Skeletal muscle tissue (tissue), 4 donors: ENCODE results near the gene SDHB. TPM values are rescaled to one million over a fixed set of nuclear protein-coding genes. Genes with fewer than 3 reads are reported as not detected.
A peak's percentile ranks its signal among the peaks of the same experiment; 100 is the strongest.

Experiments used
- H3K27ac ChIP-seq: one replicate; pipeline ENCODE4 v1.7.0; 2013; ENCODE audit warnings: mild to moderate bottlenecking, low read depth, low read length, inconsistent platforms
- H3K27me3 ChIP-seq, 3 donors: one replicate each; pipeline ENCODE4 v1.7.0; 2013; ENCODE audit warnings: low read length in 3 of 3; ENCODE audit not compliant: control insufficient read depth in 3 of 3, insufficient read depth in 3 of 3
- H3K36me3 ChIP-seq, 3 donors: one replicate each; pipeline ENCODE4 v1.7.0; 2013; ENCODE audit warnings: low read length in 3 of 3; ENCODE audit not compliant: control insufficient read depth in 3 of 3, insufficient read depth in 3 of 3
- H3K4me1 ChIP-seq, 3 donors: one replicate each; pipeline ENCODE4 v1.7.0; 2013; ENCODE audit warnings: low read length in 3 of 3, mild to moderate bottlenecking in 3 of 3; ENCODE audit not compliant: control insufficient read depth in 3 of 3, insufficient read depth in 3 of 3
- H3K4me3 ChIP-seq, 3 donors: one replicate each; pipeline ENCODE4 v1.7.0; 2013; ENCODE audit warnings: low read length in 3 of 3
- H3K9ac ChIP-seq, 3 donors: one replicate each; pipeline ENCODE4 v1.7.0; 2013; ENCODE audit warnings: low read length in 3 of 3, mild to moderate bottlenecking in 3 of 3, moderate library complexity in 2 of 3, low read depth in 1 of 3
- H3K9me3 ChIP-seq, 3 donors: one replicate each; pipeline ENCODE4 v1.7.0; 2013; ENCODE audit warnings: low read length in 3 of 3; ENCODE audit not compliant: control insufficient read depth in 3 of 3
- total RNA-seq: library from RNA; depleted of rRNA; stranded (reverse); fragments of >200 nt; gene quantifications from one replicate; pipeline ENCODE4 v1.2.3, GENCODE V29; 2014
- donor health status: Osteomylitis.

SDHB gene
- total RNA-seq, 1 donor from 2014 or later, result 163 TPM

DNA sequence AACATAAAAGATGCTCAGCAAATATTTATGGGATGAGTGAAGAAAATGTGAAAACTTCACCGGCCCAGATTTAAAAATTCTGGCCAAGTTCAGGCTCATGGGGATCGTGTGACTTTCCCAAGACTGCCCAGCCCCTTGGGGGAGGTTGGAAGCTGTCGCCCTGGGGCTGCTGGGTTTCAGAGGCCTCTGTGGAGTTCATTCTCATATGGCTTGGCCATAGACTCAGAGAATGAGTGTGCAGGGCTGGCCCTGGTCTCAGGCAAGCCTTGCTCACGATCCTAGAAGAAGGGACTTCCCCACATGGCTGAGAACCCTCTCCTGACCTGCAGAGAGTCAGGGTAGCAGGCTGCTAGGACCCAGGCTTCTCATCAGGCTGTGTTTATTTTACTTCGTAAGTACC, 40.8 kb upstream of the SDHB start:
- Histone ChIP-seq H3K9me3 (no peaks in the 10 kb centered on the region), H3K4me1 (peaks cover 81 to 82% (median 82%) of the 10 kb centered on the region in 3 donors), H3K36me3 (peaks cover 39 to 73% (median 64%) of the 10 kb centered on the region in 3 donors), H3K27ac (peak overlapping the region; percentile 64), H3K9ac (peak overlapping the region in 2 of 3 donors; percentile 8 to 25), H3K4me3 (no peak overlapping the region), H3K27me3 (peaks cover 0 to 3% (median 0%) of the 10 kb centered on the region in 3 donors)

DNA sequence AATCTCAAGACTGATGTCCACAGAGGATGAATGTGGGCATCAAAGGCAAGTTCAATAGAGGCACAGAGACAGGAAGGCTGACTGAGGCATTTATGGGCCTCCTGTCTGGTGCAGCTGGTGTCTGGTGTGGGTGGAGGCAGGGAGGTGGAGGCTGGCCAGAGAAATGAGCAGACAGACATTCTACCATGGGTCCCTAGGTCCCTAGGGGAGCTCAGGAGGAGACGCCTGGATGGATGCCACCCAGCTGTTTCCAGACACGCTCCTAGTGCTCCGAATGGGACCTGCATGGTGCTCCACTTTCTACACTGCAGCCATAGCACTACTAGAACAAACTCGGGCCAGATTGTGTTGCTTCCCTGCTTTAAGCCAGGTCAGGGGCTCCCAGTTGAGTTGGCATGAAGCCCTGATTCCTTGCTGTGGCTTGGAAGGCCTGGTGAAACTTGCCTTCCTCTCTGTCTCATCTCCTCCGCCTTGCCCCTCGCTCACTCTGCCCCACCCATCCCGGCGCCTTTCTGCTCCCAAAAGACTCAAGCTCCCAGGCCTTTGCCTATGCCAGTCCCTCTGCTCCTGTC, 40.1 kb upstream of the SDHB start:
- Histone ChIP-seq H3K4me1 (peaks cover 74% of the 10 kb centered on the region in 3 donors), H3K36me3 (peaks cover 45 to 79% (median 69%) of the 10 kb centered on the region in 3 donors), H3K27ac (peak overlapping the region; percentile 64), H3K9me3 (no peaks in the 10 kb centered on the region), H3K4me3 (no peak overlapping the region), H3K9ac (no peak overlapping the region), H3K27me3 (peaks cover 0 to 3% (median 0%) of the 10 kb centered on the region in 3 donors)

DNA sequence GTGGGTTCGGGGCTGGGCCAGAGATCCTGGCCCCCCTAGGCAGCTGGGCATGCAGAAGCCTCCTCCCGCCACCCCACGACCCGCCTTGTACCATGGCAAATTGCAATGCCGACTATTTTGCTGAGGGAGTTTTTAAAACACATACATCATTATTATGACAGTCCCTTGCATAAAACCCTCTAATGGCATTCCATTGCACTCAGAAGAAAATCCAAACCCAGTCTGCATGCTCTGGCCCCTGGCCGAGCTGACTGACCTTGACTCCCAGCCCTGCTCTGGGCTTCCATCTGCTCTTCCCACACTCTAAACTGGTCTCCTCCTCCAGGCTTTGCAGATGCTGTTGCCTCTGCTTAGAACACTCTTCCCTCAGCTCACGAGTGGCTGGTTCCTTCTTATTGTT, 37.4 kb upstream of the SDHB start:
- no peaks in the 10 kb centered on the region for H3K9me3 ChIP-seq
- H3K4me3 ChIP-seq, result no peak overlapping the region
- H3K27ac ChIP-seq, result peak overlapping the region; percentile 21
- H3K27me3 ChIP-seq, result peaks cover 0 to 3% (median 0%) of the 10 kb centered on the region in 3 donors
- peak overlapping the region in 1 of 3 donors; percentile 51 for H3K9ac ChIP-seq
- peaks cover 48 to 78% (median 78%) of the 10 kb centered on the region in 3 donors for H3K36me3 ChIP-seq
- H3K4me1 ChIP-seq, result peaks cover 47 to 49% (median 47%) of the 10 kb centered on the region in 3 donors

DNA sequence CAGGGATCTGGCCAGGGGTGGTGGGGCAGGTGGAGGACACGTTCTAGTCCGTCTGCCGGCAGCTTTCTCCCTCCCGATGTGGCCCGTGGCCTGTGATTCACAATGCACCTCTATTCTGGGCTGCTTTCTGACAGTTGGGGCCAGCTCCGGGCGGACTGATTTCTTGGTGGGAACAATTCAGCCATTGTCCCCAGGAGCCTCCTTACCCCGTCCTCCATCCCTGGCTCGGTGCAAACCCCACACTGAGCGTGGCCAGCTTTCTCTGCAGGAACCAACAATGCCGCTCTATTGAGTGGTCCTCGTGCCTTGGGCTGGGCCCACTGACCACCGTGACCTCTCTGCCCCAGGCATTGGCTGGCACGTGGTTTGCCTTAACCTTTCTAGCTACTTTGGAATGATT, 35.7 kb upstream of the SDHB start:
- H3K36me3 ChIP-seq, result peaks cover 52 to 78% (median 74%) of the 10 kb centered on the region in 3 donors
- H3K4me3 ChIP-seq, result no peak overlapping the region
- H3K4me1 ChIP-seq, result peaks cover 30 to 37% (median 31%) of the 10 kb centered on the region in 3 donors
- H3K9ac ChIP-seq, result peak overlapping the region in 1 of 3 donors; percentile 16
- no peak overlapping the region for H3K27ac ChIP-seq
- no peaks in the 10 kb centered on the region for H3K27me3 ChIP-seq
- no peaks in the 10 kb centered on the region for H3K9me3 ChIP-seq

DNA sequence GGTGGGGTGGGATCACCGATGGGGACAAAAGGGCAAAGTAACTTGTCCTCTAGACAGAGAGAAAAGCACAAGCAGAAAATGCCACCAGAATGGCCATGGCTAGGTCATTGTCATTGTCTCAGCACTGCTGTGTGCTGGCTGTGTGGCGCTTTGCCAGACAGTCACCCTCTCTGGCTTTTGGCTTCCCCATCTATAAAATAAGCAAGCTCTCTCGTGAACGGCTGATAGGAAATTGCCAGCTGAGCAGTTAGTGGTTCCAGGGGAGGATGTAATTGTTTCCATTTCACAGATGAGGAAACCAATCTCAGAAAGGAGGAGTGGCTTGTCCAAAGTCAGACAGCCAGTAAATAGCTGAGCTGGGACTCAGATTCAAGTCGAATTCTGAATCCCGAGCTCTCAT, 32.9 kb upstream of the SDHB start:
- no peak overlapping the region for H3K4me3 ChIP-seq
- H3K36me3 ChIP-seq, result peaks cover 59 to 83% (median 73%) of the 10 kb centered on the region in 3 donors
- peaks cover 29 to 36% (median 32%) of the 10 kb centered on the region in 3 donors for H3K4me1 ChIP-seq
- H3K9ac ChIP-seq, result no peak overlapping the region
- no peaks in the 10 kb centered on the region for H3K27me3 ChIP-seq
- H3K27ac ChIP-seq, result no peak overlapping the region
- H3K9me3 ChIP-seq, result no peaks in the 10 kb centered on the region

DNA sequence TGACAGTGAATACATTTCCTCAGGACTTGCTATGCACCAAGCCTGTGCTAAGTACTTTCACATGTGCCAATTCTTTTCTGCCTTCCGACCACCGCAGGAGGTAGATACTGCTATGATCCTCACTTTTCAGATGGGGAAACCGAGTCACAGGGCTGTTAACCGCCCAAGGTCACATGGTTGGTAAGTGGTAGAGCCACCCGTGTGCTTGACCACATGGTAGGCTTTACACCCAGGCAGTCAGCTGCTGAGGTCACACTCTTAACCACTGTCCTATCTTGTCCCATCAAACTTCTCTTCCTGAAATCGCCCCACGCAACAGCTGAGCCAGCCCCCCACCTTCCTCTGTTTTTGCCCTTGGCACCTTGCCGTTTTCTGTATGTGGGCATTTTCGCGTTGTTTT, 31.0 kb upstream of the SDHB start:
- H3K27me3 ChIP-seq, result no peaks in the 10 kb centered on the region
- H3K9ac ChIP-seq, result no peak overlapping the region
- H3K36me3 ChIP-seq, result peaks cover 61 to 76% (median 64%) of the 10 kb centered on the region in 3 donors
- H3K4me1 ChIP-seq, result peaks cover 26 to 40% (median 32%) of the 10 kb centered on the region in 3 donors
- no peaks in the 10 kb centered on the region for H3K9me3 ChIP-seq
- peak overlapping the region; percentile 39 for H3K27ac ChIP-seq
- H3K4me3 ChIP-seq, result no peak overlapping the region

DNA sequence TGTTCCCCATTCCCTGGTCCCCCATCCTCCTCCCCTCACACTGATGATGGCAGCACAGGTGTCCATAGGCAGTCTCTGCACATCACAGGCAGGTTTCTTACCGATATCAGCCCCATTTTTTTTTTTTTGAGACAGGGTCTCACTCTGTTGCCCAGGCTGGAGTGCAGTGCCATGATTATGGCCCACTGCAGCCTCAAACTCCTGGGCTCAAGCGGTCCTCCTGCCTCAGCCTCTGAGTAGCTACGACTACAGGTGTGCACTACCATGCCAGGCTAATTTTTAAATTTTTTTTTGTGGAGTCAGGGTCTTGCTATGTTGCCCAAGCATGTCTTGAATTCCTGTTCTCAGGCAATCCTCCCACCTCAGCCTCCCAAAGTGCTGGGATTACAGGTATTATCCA, 28.9 kb upstream of the SDHB start:
- Histone ChIP-seq H3K36me3 (peaks cover 57 to 69% (median 64%) of the 10 kb centered on the region in 3 donors), H3K27ac (no peak overlapping the region)

DNA sequence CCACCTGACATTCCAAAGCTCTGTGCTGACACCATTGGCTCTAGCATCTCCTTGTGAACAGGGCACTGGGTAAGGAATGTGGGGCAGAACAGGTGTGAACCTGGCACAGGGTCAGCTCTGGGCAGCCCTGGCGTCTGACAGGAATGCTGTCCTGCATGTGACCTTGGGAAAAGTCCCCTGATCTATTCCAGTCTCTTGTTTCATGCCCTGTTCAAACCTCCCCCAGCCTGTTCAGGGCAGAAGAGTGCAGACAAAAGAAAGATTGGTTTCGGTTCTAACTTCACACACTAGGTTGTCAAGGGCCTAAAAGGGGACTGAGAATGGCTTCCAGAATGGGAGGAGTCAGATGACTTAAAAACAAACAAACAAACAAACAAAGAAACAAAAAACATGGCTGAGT, 27.6 kb upstream of the SDHB start:
- Histone ChIP-seq H3K36me3 (peaks cover 64 to 73% (median 66%) of the 10 kb centered on the region in 3 donors), H3K27ac (peak overlapping the region; percentile 59), H3K27me3 (no peaks in the 10 kb centered on the region), H3K4me3 (no peak overlapping the region), H3K4me1 (peaks cover 26 to 40% (median 32%) of the 10 kb centered on the region in 3 donors), H3K9me3 (no peaks in the 10 kb centered on the region), H3K9ac (peak overlapping the region in 1 of 3 donors; percentile 34)

More for the DNA sequence above, 28.9 kb upstream of the SDHB start:
- Histone ChIP-seq H3K4me3 (no peak overlapping the region), H3K27me3 (no peaks in the 10 kb centered on the region), H3K9me3 (no peaks in the 10 kb centered on the region), H3K4me1 (peaks cover 26 to 40% (median 32%) of the 10 kb centered on the region in 3 donors), H3K9ac (peak overlapping the region in 1 of 3 donors; percentile 34)

DNA sequence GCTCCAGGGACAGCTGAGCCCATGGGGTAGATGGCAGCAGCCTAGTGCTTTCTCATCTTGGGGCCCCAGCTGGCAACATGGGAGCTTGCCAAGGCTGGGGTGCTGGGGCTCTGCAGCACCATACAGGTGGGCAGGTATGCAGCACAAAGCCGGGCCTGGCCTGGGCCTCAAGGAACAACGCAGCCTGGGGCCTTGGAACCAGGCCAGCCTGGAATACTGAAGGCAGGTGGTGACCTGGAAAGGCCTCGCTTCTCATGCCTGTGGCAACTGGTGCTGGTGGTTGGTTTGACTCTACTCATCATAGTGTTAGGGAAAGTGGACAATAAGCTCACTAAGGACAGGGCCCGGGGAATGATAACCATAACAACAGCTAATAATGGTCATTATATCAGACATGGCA, 27.0 kb upstream of the SDHB start:
- peaks cover 60 to 69% (median 62%) of the 10 kb centered on the region in 3 donors for H3K36me3 ChIP-seq

DNA sequence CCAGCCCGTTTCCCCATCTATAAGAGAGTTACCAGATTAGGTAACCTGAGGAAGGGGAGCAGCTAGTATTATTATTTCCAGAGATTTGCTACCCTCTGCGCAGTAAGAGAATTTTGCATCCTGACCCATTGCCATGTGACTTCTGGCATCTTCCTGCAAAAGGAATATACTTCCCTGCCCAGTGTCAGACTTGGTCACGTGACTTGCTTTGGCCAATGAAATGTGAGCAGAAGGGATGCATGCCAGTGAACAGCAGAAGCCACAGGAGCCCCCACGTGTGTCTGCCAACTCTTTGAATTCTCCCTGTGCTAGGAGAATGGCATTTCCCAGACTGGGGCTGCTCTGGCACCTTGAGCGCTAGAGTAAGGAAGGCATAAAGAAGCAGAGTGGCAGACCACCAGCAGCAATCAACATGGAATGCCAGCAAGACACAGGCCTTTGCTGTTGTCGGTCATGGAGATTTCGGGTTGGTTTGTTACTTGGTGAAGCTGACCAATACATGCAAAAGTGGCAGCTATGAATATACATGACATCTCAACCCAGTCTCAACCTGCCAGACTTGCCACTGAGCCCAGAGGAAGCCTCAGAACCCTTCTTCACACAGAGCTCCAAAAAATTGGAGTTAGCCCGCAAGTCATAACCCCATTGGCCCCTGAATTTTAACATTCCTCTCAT, 26.4 kb upstream of the SDHB start:
- H3K27ac ChIP-seq, result peak overlapping the region; percentile 59
- H3K9me3 ChIP-seq, result no peaks in the 10 kb centered on the region

More for the DNA sequence above, 27.0 kb upstream of the SDHB start:
- Histone ChIP-seq H3K9ac (peak overlapping the region in 1 of 3 donors; percentile 16), H3K4me3 (no peak overlapping the region), H3K27ac (peak overlapping the region; percentile 59), H3K4me1 (peaks cover 26 to 40% (median 32%) of the 10 kb centered on the region in 3 donors), H3K9me3 (no peaks in the 10 kb centered on the region), H3K27me3 (no peaks in the 10 kb centered on the region)

More for the DNA sequence above, 26.4 kb upstream of the SDHB start:
- H3K9ac ChIP-seq, result no peak overlapping the region
- H3K27me3 ChIP-seq, result no peaks in the 10 kb centered on the region
- no peak overlapping the region for H3K4me3 ChIP-seq
- H3K4me1 ChIP-seq, result peaks cover 26 to 40% (median 32%) of the 10 kb centered on the region in 3 donors
- peaks cover 62 to 69% (median 63%) of the 10 kb centered on the region in 3 donors for H3K36me3 ChIP-seq
